Fibroblast of lung (primary cell): ENCODE results near the gene TPRG1L.

Experiments used
- CTCF ChIP-seq, 2 donors: IDR thresholded peaks in 1 of 2; conservative IDR thresholded peaks in 1 of 2; 1 replicate in 1 of 2; 2 replicates in 1 of 2; pipeline ENCODE4 v1.5.1; 2011 to 2012; ENCODE audit warnings: low read length in 2 of 2, control low read depth in 1 of 2, inconsistent platforms in 1 of 2, low read depth in 1 of 2, mild to moderate bottlenecking in 1 of 2
- EZH2 ChIP-seq: IDR thresholded peaks from 2 replicates; pipeline ENCODE4 v1.5.1; 2012; ENCODE audit warnings: low read length, control low read depth, mild to moderate bottlenecking; ENCODE audit errors: missing control alignments

- TF ChIP-seq CTCF (conservative IDR thresholded peaks at IDR 0.05 in 1 of 2, IDR thresholded peaks at IDR 0.05 in 1 of 2; ENCODE audit: low read depth in 1 of 2, low read length in 2 of 2) (no peak), EZH2 (no peak)
Observed at GRCh38 chr1:3581296-3582036, 43.3 kb upstream of the TPRG1L start.
